ENCODE measurements around the gene SMIM24.

GRCh38 chr19:3528539-3529211 lies 48.4 kb upstream of the SMIM24 start:
- TF ChIP-seq, protein P1, sequence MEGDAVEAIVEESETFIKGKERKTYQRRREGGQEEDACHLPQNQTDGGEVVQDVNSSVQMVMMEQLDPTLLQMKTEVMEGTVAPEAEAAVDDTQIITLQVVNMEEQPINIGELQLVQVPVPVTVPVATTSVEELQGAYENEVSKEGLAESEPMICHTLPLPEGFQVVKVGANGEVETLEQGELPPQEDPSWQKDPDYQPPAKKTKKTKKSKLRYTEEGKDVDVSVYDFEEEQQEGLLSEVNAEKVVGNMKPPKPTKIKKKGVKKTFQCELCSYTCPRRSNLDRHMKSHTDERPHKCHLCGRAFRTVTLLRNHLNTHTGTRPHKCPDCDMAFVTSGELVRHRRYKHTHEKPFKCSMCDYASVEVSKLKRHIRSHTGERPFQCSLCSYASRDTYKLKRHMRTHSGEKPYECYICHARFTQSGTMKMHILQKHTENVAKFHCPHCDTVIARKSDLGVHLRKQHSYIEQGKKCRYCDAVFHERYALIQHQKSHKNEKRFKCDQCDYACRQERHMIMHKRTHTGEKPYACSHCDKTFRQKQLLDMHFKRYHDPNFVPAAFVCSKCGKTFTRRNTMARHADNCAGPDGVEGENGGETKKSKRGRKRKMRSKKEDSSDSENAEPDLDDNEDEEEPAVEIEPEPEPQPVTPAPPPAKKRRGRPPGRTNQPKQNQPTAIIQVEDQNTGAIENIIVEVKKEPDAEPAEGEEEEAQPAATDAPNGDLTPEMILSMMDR (IDR thresholded peaks at IDR 0.05), result no peak
- TF ChIP-seq POLR2A (IDR thresholded peaks at IDR 0.05), result no peak

Data from right lobe of liver (tissue), 4 donors.